ENCODE measurements around the gene AIFM2. TPM values are rescaled to one million over a fixed set of nuclear protein-coding genes. Genes with fewer than 3 reads are reported as not detected.

The AIFM2 gene
- total and polyA plus RNA-seq, 8 donors, result 6.0 to 17.5 (median 7.2) TPM

DNA sequence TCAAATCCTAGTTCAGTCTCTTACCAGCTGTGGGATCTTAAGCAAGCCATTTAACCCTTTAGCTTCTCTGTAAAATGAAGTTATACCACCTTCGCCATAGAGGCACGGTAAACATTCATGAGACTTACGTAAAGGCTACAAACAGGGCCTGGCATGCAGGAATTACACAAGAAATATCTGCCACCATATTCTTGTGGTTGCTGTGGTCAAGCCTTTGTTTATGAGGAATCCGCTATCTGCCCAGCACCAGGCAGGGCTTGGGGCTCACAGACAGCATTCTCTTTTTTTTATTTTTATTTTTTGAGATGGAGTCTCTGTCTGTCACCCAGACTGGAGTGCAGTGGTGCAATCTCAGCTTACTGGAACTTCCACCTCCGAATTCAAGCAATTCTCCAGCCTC, 9.9 kb downstream of the AIFM2 start:
- H3K4me1 ChIP-seq, result no peaks in the 10 kb centered on the region
- DNase-seq, result no peak
- H3K9me3 ChIP-seq, result no peaks in the 10 kb centered on the region
- no peaks in the 10 kb centered on the region for H3K27me3 ChIP-seq
- TF ChIP-seq, protein P1, sequence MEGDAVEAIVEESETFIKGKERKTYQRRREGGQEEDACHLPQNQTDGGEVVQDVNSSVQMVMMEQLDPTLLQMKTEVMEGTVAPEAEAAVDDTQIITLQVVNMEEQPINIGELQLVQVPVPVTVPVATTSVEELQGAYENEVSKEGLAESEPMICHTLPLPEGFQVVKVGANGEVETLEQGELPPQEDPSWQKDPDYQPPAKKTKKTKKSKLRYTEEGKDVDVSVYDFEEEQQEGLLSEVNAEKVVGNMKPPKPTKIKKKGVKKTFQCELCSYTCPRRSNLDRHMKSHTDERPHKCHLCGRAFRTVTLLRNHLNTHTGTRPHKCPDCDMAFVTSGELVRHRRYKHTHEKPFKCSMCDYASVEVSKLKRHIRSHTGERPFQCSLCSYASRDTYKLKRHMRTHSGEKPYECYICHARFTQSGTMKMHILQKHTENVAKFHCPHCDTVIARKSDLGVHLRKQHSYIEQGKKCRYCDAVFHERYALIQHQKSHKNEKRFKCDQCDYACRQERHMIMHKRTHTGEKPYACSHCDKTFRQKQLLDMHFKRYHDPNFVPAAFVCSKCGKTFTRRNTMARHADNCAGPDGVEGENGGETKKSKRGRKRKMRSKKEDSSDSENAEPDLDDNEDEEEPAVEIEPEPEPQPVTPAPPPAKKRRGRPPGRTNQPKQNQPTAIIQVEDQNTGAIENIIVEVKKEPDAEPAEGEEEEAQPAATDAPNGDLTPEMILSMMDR (IDR thresholded peaks at IDR 0.05), result no peak
- H3K4me3 ChIP-seq, result no peak overlapping the region
- ATAC-seq, result no peak
- H3K27ac ChIP-seq, result no peak overlapping the region
- intact Hi-C loops (cut with DNase I), result no loop called here
- H3K36me3 ChIP-seq, result peaks cover 0 to 46% of the 10 kb centered on the region in 2 donors

DNA sequence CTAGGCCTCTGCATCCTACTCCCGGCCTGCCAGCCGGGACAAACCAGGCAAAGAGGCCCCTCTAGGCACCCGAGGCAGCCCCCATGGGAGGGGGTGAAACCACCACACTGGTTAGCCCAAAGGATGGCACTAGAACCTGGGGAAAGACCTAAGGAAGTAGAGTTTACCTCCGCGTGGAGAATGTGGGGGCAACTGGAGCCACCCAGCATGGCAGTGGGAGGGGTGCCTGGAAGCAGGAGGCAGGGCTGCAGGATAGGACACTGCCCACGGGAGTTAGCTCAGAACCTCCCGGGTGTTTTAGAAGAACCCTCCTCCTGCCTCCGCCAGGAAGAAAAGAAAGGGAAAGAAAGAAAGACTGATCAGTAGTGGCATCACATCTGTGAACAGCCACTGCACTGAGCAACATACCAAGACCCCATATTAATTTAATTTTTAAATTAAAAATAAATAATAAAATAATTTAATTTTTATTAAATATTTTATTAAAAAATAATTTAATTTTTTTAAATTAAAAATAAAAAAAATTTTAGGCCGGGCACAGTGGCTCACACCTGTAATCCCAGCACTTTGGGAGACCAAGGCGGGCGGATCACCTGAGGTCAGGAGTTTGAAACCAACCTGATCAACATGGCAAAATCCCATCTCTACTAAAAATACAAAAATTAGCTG, 11.2 kb downstream of the AIFM2 start:
- intact Hi-C loops (cut with DNase I), result no loop called here
- TF ChIP-seq, protein P1 (IDR thresholded peaks at IDR 0.05), result no peak
- ATAC-seq (no peak), DNase-seq (no peak)
- Histone ChIP-seq H3K9me3 (no peaks in the 10 kb centered on the region), H3K27ac (no peak overlapping the region), H3K4me3 (no peak overlapping the region), H3K4me1 (no peaks in the 10 kb centered on the region), H3K27me3 (no peaks in the 10 kb centered on the region), H3K36me3 (peaks cover 0 to 52% of the 10 kb centered on the region in 2 donors)

DNA sequence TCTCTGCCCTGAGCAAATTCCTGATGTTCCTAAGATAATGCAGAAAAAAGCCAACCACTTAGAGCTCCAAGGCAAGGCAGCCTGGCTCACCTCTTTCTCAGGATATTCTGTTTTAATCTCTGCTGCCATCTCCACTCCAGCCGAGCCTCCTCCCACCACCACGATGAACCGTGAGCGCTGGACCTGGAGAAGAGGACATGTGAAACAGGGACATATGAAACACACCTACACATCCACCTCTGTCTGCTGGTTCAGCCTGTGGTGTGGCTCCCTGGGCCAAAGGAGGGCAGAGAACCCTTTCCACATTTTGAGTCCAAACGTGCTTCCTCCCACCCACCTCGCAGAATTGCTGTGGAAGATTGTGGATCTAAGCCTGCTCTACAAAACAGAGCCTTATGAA, 12.2 kb downstream of the AIFM2 start:
- H3K36me3 ChIP-seq, result peaks cover 0 to 52% of the 10 kb centered on the region in 2 donors
- TF ChIP-seq, protein P1 (IDR thresholded peaks at IDR 0.05), result no peak
- no peak for DNase-seq
- no peak for ATAC-seq
- no peak overlapping the region for H3K27ac ChIP-seq
- no peaks in the 10 kb centered on the region for H3K27me3 ChIP-seq
- intact Hi-C loops (cut with DNase I), result no loop called here
- H3K4me3 ChIP-seq, result no peak overlapping the region
- no peaks in the 10 kb centered on the region for H3K9me3 ChIP-seq
- no peaks in the 10 kb centered on the region for H3K4me1 ChIP-seq

DNA sequence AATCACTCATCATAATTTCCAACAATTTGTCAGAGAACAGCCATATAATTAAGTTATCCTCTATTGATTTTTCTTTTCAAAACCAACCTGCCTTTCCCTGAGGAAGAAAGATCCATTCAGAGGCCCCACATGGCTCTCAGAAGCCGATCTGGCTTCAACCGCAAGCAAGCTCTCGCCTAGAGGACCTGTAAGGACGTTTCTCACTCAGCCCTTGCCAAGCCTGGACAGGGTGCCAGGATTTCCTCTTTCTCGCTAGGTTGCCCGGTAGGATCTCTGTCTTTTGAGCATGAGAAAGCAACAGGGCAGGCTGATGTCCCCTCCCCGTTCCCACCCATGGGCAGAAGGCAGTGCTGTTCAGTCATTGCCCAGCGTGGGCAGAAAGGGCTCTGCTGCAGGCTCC, 13.0 kb downstream of the AIFM2 start:
- TF ChIP-seq, protein P1 (IDR thresholded peaks at IDR 0.05), result no peak
- DNase-seq (no peak), ATAC-seq (no peak)
- intact Hi-C loops (cut with DNase I), result no loop called here
- Histone ChIP-seq H3K4me1 (no peaks in the 10 kb centered on the region), H3K9me3 (no peaks in the 10 kb centered on the region), H3K27ac (no peak overlapping the region), H3K27me3 (no peaks in the 10 kb centered on the region), H3K36me3 (peaks cover 0 to 59% of the 10 kb centered on the region in 2 donors), H3K4me3 (no peak overlapping the region)

DNA sequence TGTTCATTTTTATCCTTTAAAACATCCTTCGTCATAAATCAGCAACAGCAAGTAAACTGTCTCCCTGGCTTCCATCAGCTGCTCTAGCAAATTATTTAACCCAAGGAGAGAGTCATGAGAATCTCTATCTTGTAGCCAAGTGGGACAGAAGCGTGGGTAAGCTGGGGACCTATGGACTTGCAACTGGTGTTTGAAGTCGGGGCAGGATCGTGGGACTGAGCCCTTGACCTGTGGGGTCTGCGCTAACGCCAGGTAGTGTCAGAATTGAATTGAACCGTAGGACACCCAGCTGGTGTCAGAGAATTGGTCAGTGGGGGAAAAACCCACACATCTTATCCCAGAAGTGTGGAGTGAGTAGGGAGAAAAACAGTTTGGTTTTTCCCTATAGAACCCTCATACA, 13.4 kb downstream of the AIFM2 start:
- TF ChIP-seq, protein P1 (IDR thresholded peaks at IDR 0.05), result no peak
- Histone ChIP-seq H3K27me3 (no peaks in the 10 kb centered on the region), H3K4me1 (no peaks in the 10 kb centered on the region), H3K36me3 (peaks cover 0 to 63% of the 10 kb centered on the region in 2 donors), H3K4me3 (no peak overlapping the region), H3K9me3 (no peaks in the 10 kb centered on the region), H3K27ac (no peak overlapping the region)
- intact Hi-C loops (cut with DNase I), result no loop called here
- DNase-seq, result no peak
- no peak for ATAC-seq

All from left lung (tissue), 10 donors.